ENCODE results near the gene SEMA5B. TPM values are rescaled to one million over a fixed set of nuclear protein-coding genes. Genes with fewer than 3 reads are reported as not detected.

SEMA5B gene
- total and polyA plus RNA-seq, 2 of the 4 experiments (the other 2 are of a cell fraction): not detected

DNA sequence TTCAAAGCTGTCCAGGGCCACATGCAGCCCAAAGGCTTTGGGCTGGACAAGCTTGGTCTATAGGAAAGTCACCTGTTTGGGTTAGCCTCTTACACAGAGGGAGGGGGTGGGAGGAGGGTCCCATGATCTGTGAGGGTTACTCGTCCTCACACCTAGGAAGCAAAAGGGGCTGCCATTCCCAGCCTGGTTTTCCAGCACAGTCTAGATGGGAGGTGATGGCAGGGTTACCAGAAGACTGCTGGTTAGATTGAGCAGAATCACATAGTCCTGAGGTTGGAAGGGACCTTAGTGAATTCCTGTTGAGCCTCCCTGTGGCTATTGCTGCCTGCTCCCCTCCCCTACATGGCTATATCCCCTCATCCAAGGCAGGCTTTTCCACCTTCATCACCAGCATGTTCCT is 101.8 kb downstream of the SEMA5B start:
- TF ChIP-seq BHLHE40 (IDR thresholded peaks at IDR 0.05; ENCODE audit: low read depth, low read length) (no peak), NFE2L2 (IDR thresholded peaks at IDR 0.05; ENCODE audit: low read depth, low read length) (no peak), RAD21 (IDR thresholded peaks at IDR 0.05; ENCODE audit: low read length) (no peak), FOS (IDR thresholded peaks at IDR 0.05; ENCODE audit: low read depth, low read length) (no peak), SMC3 (IDR thresholded peaks at IDR 0.05; ENCODE audit: low read depth, low read length) (no peak), RCOR1 (IDR thresholded peaks at IDR 0.05; ENCODE audit: insufficient replicate concordance, low read length) (no peak), POLR2A (IDR thresholded peaks at IDR 0.05; ENCODE audit: low read depth, low read length) (no peak), MXI1 (IDR thresholded peaks at IDR 0.05; ENCODE audit: borderline replicate concordance, low read depth, low read length) (no peak), MAZ (IDR thresholded peaks at IDR 0.05; ENCODE audit: borderline replicate concordance, low read depth, low read length) (no peak), RFX5 (IDR thresholded peaks at IDR 0.05; ENCODE audit: low read depth, low read length) (no peak)
- TF ChIP-seq, protein P1, sequence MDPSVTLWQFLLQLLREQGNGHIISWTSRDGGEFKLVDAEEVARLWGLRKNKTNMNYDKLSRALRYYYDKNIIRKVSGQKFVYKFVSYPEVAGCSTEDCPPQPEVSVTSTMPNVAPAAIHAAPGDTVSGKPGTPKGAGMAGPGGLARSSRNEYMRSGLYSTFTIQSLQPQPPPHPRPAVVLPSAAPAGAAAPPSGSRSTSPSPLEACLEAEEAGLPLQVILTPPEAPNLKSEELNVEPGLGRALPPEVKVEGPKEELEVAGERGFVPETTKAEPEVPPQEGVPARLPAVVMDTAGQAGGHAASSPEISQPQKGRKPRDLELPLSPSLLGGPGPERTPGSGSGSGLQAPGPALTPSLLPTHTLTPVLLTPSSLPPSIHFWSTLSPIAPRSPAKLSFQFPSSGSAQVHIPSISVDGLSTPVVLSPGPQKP (IDR thresholded peaks at IDR 0.05; ENCODE audit: borderline replicate concordance, low read depth, low read length): no peak
- TF ChIP-seq, protein P2, sequence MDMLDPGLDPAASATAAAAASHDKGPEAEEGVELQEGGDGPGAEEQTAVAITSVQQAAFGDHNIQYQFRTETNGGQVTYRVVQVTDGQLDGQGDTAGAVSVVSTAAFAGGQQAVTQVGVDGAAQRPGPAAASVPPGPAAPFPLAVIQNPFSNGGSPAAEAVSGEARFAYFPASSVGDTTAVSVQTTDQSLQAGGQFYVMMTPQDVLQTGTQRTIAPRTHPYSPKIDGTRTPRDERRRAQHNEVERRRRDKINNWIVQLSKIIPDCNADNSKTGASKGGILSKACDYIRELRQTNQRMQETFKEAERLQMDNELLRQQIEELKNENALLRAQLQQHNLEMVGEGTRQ (IDR thresholded peaks at IDR 0.05; ENCODE audit: low read depth, low read length): no peak
- TF ChIP-seq, protein P3, sequence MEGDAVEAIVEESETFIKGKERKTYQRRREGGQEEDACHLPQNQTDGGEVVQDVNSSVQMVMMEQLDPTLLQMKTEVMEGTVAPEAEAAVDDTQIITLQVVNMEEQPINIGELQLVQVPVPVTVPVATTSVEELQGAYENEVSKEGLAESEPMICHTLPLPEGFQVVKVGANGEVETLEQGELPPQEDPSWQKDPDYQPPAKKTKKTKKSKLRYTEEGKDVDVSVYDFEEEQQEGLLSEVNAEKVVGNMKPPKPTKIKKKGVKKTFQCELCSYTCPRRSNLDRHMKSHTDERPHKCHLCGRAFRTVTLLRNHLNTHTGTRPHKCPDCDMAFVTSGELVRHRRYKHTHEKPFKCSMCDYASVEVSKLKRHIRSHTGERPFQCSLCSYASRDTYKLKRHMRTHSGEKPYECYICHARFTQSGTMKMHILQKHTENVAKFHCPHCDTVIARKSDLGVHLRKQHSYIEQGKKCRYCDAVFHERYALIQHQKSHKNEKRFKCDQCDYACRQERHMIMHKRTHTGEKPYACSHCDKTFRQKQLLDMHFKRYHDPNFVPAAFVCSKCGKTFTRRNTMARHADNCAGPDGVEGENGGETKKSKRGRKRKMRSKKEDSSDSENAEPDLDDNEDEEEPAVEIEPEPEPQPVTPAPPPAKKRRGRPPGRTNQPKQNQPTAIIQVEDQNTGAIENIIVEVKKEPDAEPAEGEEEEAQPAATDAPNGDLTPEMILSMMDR (conservative IDR thresholded peaks at IDR 0.05; ENCODE audit: low read depth, low read length): no peak
- BruUV-seq (replicated peaks): no TSS peak
- Histone ChIP-seq H3K14ac (replicated peaks; ENCODE audit: low read depth, low read length) (no peak overlapping the region), H3K27ac (ENCODE audit: insufficient read depth, low read length) (no peak overlapping the region), H4K20me1 (ENCODE audit: insufficient read depth, low read length) (no peaks in the 10 kb centered on the region), H3K4ac (ENCODE audit: low read depth, low read length) (no peak overlapping the region), H2BK15ac (ENCODE audit: low read depth, low read length) (no peak overlapping the region), H3K23ac (ENCODE audit: low read depth, low read length) (no peak overlapping the region), H2AFZ (replicated peaks; ENCODE audit: low read length, poor library complexity) (no peak overlapping the region), H3K18ac (ENCODE audit: low read depth, low read length) (no peak overlapping the region), H3K79me1 (ENCODE audit: low read depth in 1 of 2, low read length in 2 of 2) (no peaks in the 10 kb centered on the region), H3K4me2 (ENCODE audit: low read depth, low read length) (no peak overlapping the region), H3K9me1 (ENCODE audit: insufficient read depth, low read length) (no peaks in the 10 kb centered on the region), H3K56ac (ENCODE audit: extremely low read depth, insufficient read depth, low read length) (no peak overlapping the region), H4K8ac (ENCODE audit: low read depth in 2 of 2, low read length in 2 of 2) (no peak overlapping the region), H3K4me3 (ENCODE audit: insufficient read depth, low read depth, low read length) (no peak overlapping the region), H2AK9ac (replicated peaks; ENCODE audit: low read depth, low read length, poor library complexity) (no peak overlapping the region), H4K91ac (ENCODE audit: insufficient read depth, low read depth, low read length) (no peak overlapping the region), H3K9me3 (ENCODE audit: control insufficient read depth, insufficient read depth, low read length) (no peaks in the 10 kb centered on the region), H2BK5ac (ENCODE audit: low read depth, low read length, poor library complexity, severe bottlenecking) (no peak overlapping the region), H3K9ac (ENCODE audit: low read depth, low read length) (no peak overlapping the region), H2AK5ac (ENCODE audit: low read depth, low read length) (no peak overlapping the region), H3K4me1 (ENCODE audit: control insufficient read depth, insufficient read depth, low read length) (no peaks in the 10 kb centered on the region), H2BK20ac (ENCODE audit: low read depth, low read length) (no peak overlapping the region), H3K36me3 (ENCODE audit: control insufficient read depth, insufficient read depth, low read length) (no peaks in the 10 kb centered on the region), H4K5ac (ENCODE audit: low read depth, low read length) (no peak overlapping the region), H3K27me3 (ENCODE audit: control insufficient read depth, insufficient read depth, low read length) (peaks cover 69% of the 10 kb centered on the region), H2BK120ac (ENCODE audit: low read depth, low read length) (no peak overlapping the region)
- intact Hi-C loops (cut with micrococcal nuclease) (no loop called here), in situ Hi-C loops (cut with MboI; ENCODE audit: low sequenced_read_pairs) (no loop called here), dilution Hi-C loops (cut with HindIII; ENCODE audit: low sequenced_read_pairs, unreplicated experiment) (no loop called here)
- no CpG with 5 or more reads among the region's 1 CpG for WGBS, 2 experiments (ENCODE audit: extremely low coverage in 2 of 2, insufficient read length in 1 of 2)
- DNase-seq (no peak), ATAC-seq (ENCODE audit: low read depth) (no peak)
- CTCF ChIA-PET: no interaction called here
- POLR2A ChIA-PET (ENCODE audit: unreplicated experiment): no interaction called here

Measured in IMR-90 (cell line).